ENCODE measurements around the gene HOOK1. TPM values are rescaled to one million over a fixed set of nuclear protein-coding genes. Genes with fewer than 3 reads are reported as not detected.
"Not testable (repeated sequence)": the region's sequence is repeated elsewhere in the genome, so short reads cannot be mapped to it uniquely, and the experiment has no call there.

HOOK1 gene
- total and polyA plus RNA-seq, 2 of the 13 experiments (the other 11 are each of a cell fraction or from before 2014, with no cell fraction given): 11.3 to 24.2 TPM

- Histone ChIP-seq H3K27ac (ENCODE audit: extremely low read length, insufficient read depth, low read length) (no peak overlapping the region), H2AFZ (ENCODE audit: low read length) (no peak overlapping the region), H3K36me3 (replicated peaks in 1 of 2; ENCODE audit: control insufficient read depth in 1 of 2, insufficient read depth in 2 of 2, low read length in 2 of 2) (peaks cover 6 to 31% of the 10 kb centered on the region in 2 experiments; a peak in 4 of 5 replicates), H3K4me3 (replicated peaks in 1 of 3; ENCODE audit: insufficient read depth in 1 of 3, low read depth in 2 of 3, low read length in 3 of 3) (no peak overlapping the region), H4K20me1 (ENCODE audit: insufficient read depth, low read length) (no peaks in the 10 kb centered on the region), H3K79me2 (ENCODE audit: insufficient read depth, low read length) (no peaks in the 10 kb centered on the region), H3K9me3 (ENCODE audit: low read length) (no peaks in the 10 kb centered on the region), H3K4me2 (ENCODE audit: low read depth, low read length) (no peak overlapping the region), H3K27me3 (ENCODE audit: control insufficient read depth in 1 of 2, insufficient read depth in 2 of 2, low read length in 2 of 2) (no peaks in the 10 kb centered on the region; a peak in 1 of 5 replicates), H3K4me1 (ENCODE audit: insufficient read depth, low read length) (no peaks in the 10 kb centered on the region), H3K9ac (ENCODE audit: insufficient read depth, low read depth, low read length) (no peak overlapping the region)
- CTCF ChIA-PET (ENCODE audit: low intra/inter-chr PET ratio, low total read pairs): no interaction called here
- DNase-seq (ENCODE audit: low spot score): no peak
- no peak for FAIRE-seq
- WGBS (ENCODE audit: low lambda C conversion rate): 65% methylated on average over 3 of the region's 3 CpGs
- TF ChIP-seq GZF1 (CRISPR knock-in tag; IDR thresholded peaks at IDR 0.05): no peak
- no peak for TF ChIP-seq GATAD2A (CRISPR knock-in tag; IDR thresholded peaks at IDR 0.05)
- TF ChIP-seq, protein P1, sequence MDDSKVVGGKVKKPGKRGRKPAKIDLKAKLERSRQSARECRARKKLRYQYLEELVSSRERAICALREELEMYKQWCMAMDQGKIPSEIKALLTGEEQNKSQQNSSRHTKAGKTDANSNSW (CRISPR knock-in tag; IDR thresholded peaks at IDR 0.05; ENCODE audit: borderline replicate concordance): no peak
- TF ChIP-seq MYNN (CRISPR knock-in tag; IDR thresholded peaks at IDR 0.05; ENCODE audit: low read depth): no peak
- TF ChIP-seq IRF2 (CRISPR knock-in tag; IDR thresholded peaks at IDR 0.05): no peak
- TF ChIP-seq ZNF747 (CRISPR knock-in tag; IDR thresholded peaks at IDR 0.05; ENCODE audit: borderline replicate concordance): no peak
- TF ChIP-seq ZNF652 (CRISPR knock-in tag; IDR thresholded peaks at IDR 0.05; ENCODE audit: borderline replicate concordance, low read depth): no peak
- TF ChIP-seq KDM2A (CRISPR knock-in tag; IDR thresholded peaks at IDR 0.05; ENCODE audit: borderline replicate concordance, low read depth): no peak
- TF ChIP-seq ZMYM2 (CRISPR knock-in tag; IDR thresholded peaks at IDR 0.05): no peak
- POLR2A ChIA-PET: no interaction called here
- ATAC-seq: no peak
- intact Hi-C loops (cut with micrococcal nuclease; ENCODE audit: unreplicated experiment) (loop anchor here (2.0 kb wide), 1 partner anchor 15 kb away; no protein-coding TSS in a partner anchor), in situ Hi-C loops (cut with HindIII; ENCODE audit: extremely low pct_ligation_motif_present, low pct_unique_long_range_greater_than_20kb) (no loop called here)
- TSS peak; percentile 5 for BruUV-seq (replicated peaks)
Observed at GRCh38 chr1:59833991-59834390, 19.2 kb downstream of the HOOK1 start.

- BruUV-seq (replicated peaks): not testable (repeated sequence)
- WGBS (ENCODE audit: low lambda C conversion rate): 95% methylated on average over 1 of the region's 1 CpG
Observed at GRCh38 chr1:59837857-59838256, 23.1 kb downstream of the HOOK1 start.

More at GRCh38 chr1:59837857-59838256, 23.1 kb downstream of the HOOK1 start:
- H3K4me1 ChIP-seq (ENCODE audit: insufficient read depth, low read length); CTCF ChIA-PET (ENCODE audit: low intra/inter-chr PET ratio, low total read pairs); H3K4me2 ChIP-seq (ENCODE audit: low read depth, low read length); H4K20me1 ChIP-seq (ENCODE audit: insufficient read depth, low read length); H3K9ac ChIP-seq (ENCODE audit: insufficient read depth, low read depth, low read length); intact Hi-C loops (cut with micrococcal nuclease; ENCODE audit: unreplicated experiment); in situ Hi-C loops (cut with HindIII; ENCODE audit: extremely low pct_ligation_motif_present, low pct_unique_long_range_greater_than_20kb); POLR2A ChIA-PET; DNase-seq (ENCODE audit: low spot score); FAIRE-seq; H3K4me3 ChIP-seq (replicated peaks in 1 of 3; ENCODE audit: insufficient read depth in 1 of 3, low read depth in 2 of 3, low read length in 3 of 3); H3K27ac ChIP-seq (ENCODE audit: extremely low read length, insufficient read depth, low read length); H3K9me3 ChIP-seq (ENCODE audit: low read length); H3K79me2 ChIP-seq (ENCODE audit: insufficient read depth, low read length); H3K27me3 ChIP-seq (ENCODE audit: control insufficient read depth in 1 of 2, insufficient read depth in 2 of 2, low read length in 2 of 2); ATAC-seq; H2AFZ ChIP-seq (ENCODE audit: low read length): not testable (repeated sequence)
- H3K36me3 ChIP-seq (replicated peaks in 1 of 2; ENCODE audit: control insufficient read depth in 1 of 2, insufficient read depth in 2 of 2, low read length in 2 of 2): peaks cover 7 to 32% of the 10 kb centered on the region in 2 experiments

All from HepG2 (cell line).